ENCODE results near the gene MZT2B. TPM values are rescaled to one million over a fixed set of nuclear protein-coding genes. Genes with fewer than 3 reads are reported as not detected.

MZT2B gene
- total and polyA plus RNA-seq, 2 of the 13 experiments (the other 11 are each of a cell fraction or from before 2014, with no cell fraction given): 253 to 410 TPM

GRCh38 chr2:130181325-130181879 lies 660 bp upstream of the MZT2B start, which contains the start of gene SMPD4 (continued):
- TF ChIP-seq TMF1 (CRISPR knock-in tag; IDR thresholded peaks at IDR 0.05; ENCODE audit: low read depth) (no peak; the same call in 1 of the 2 replicates), CHD2 (IDR thresholded peaks at IDR 0.05; ENCODE audit: low read depth, low read length) (no peak), ZNF18 (CRISPR knock-in tag; IDR thresholded peaks at IDR 0.05; ENCODE audit: insufficient replicate concordance) (peak; percentile 10), ZFY (CRISPR knock-in tag; IDR thresholded peaks at IDR 0.05) (peak; percentile 57), ZNF460 (CRISPR knock-in tag; IDR thresholded peaks at IDR 0.05; ENCODE audit: borderline replicate concordance) (no peak), TEAD3 (CRISPR knock-in tag; optimal IDR thresholded peaks at IDR 0.05; ENCODE audit: borderline replicate concordance) (peak; percentile 33), ZNF550 (CRISPR knock-in tag; IDR thresholded peaks at IDR 0.05; ENCODE audit: borderline replicate concordance) (no peak), ZNF691 (CRISPR knock-in tag; IDR thresholded peaks at IDR 0.05; ENCODE audit: borderline replicate concordance, low read depth) (no peak), SCMH1 (CRISPR knock-in tag; IDR thresholded peaks at IDR 0.05; ENCODE audit: borderline replicate concordance) (no peak), CERS6 (CRISPR knock-in tag; IDR thresholded peaks at IDR 0.05) (no peak), THAP7 (CRISPR knock-in tag; IDR thresholded peaks at IDR 0.05) (no peak), ZNF839 (CRISPR knock-in tag; IDR thresholded peaks at IDR 0.05; ENCODE audit: borderline replicate concordance) (peak; percentile 75; the same call in 1 of the 2 replicates), SNRNP70 (IDR thresholded peaks at IDR 0.05; ENCODE audit: low read depth, low read length) (no peak), ZNF382 (CRISPR knock-in tag; IDR thresholded peaks at IDR 0.05; ENCODE audit: borderline replicate concordance) (no peak), HES4 (CRISPR knock-in tag; IDR thresholded peaks at IDR 0.05; ENCODE audit: borderline replicate concordance) (peak; percentile 62; the same call in 1 of the 2 replicates), LBX2 (CRISPR knock-in tag; IDR thresholded peaks at IDR 0.05; ENCODE audit: borderline replicate concordance) (no peak), MXD4 (CRISPR knock-in tag; IDR thresholded peaks at IDR 0.05) (peak; percentile 77), ZFP62 (CRISPR knock-in tag; IDR thresholded peaks at IDR 0.05) (no peak), YY1 (IDR thresholded peaks at IDR 0.05; ENCODE audit: insufficient read depth, insufficient replicate concordance, low read depth, low read length) (peak; percentile 98), HMG20A (CRISPR knock-in tag; IDR thresholded peaks at IDR 0.05; ENCODE audit: borderline replicate concordance) (no peak), FOXO1 (CRISPR knock-in tag; IDR thresholded peaks at IDR 0.05) (peak; percentile 21; the same call in 1 of the 2 replicates), EZH2 (conservative IDR thresholded peaks at IDR 0.05; ENCODE audit: low read depth, low read length) (no peak), ZNF225 (CRISPR knock-in tag; IDR thresholded peaks at IDR 0.05) (0 out of 2 replicates have a peak, but pooled peaks have one; percentile 43), ZNF280B (CRISPR knock-in tag; IDR thresholded peaks at IDR 0.05; ENCODE audit: borderline replicate concordance) (no peak)

Measured in HepG2 (cell line).